Astrocyte of the hippocampus (primary cell): Measurements from ENCODE around the gene MBD3.
"Not testable (repeated sequence)": the region's sequence is repeated elsewhere in the genome, so short reads cannot be mapped to it uniquely, and the experiment has no call there.

Source experiments
- DNase-seq: peaks from one replicate; pipeline ENCODE4 v3.0.0; 2011; ENCODE audit warnings: low read depth, low spot score

The MBD3 gene

GRCh38 chr19:1592755-1593500, at the start of gene MBD3:
MBD3 (minus strand) TSS chr19:1592865; CDS start chr19:1592631, 234 bp downstream.
- peak; percentile 98 for DNase-seq

DNA sequence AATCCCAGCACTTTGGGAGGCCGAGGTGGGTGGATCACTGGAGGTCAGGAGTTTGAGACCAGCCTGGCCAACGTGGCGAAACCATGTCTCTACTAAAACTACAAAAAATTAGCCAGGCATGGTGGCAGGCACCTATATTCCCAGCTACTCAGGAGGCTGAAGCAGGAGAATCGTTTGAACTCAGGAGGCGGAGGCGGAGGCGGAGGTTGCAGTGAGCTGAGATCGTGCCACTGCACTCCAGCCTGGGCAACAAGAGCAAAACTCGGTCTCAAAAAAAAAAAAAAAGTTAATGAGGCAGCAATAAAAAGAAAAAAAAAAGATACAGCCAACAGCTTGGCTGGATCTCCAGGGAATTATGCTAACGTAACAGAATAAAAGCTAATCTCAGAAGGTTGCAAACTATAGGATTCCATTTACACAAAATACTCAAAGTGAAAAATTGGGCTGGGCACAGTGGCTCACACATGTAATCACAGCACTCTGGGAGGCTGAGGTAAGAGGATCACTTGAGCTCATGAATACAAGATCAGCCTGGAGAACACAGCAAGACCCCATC, 48.3 kb upstream of the MBD3 start:
- DNase-seq = not testable (repeated sequence)

- DNase-seq = no peak
These were observed 43.9 kb upstream of the MBD3 start for GRCh38 chr19:1636325-1637236.

GRCh38 chr19:1634938-1635243, 42.2 kb upstream of the MBD3 start:
- DNase-seq = no peak

DNA sequence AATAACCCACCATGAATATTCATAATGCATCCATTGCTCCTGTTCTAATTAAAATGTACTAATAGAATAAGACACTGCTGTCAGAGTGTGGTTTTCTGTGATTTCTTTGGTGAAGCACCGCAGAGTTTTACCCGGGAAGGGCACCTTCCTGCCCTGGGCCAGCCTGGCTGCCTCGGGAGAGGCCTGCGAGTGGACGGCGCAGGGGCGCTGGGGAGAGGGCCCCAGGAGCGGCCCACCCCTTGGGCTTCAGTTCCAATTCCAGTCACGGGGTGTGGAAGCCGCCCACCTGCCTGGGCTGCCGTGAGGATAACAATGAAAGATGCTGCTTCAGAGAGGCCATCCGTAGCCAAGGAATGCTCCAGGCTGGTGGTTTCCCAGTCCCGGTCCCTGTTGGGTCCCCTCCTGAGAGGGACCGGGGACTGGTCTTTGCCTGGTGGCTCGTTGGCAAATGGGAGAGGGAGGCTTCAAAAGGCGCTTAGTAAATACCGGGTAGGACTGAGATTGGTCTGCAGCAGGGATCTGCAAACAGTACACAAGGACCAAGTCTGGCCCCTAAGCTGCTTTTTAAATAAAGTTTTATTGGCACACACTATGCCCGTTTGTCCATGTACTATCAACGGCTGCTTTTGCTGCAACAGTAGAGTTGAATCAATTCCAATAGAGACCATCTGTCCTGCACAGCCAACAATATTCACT, 41.7 kb upstream of the MBD3 start:
- no peak for DNase-seq

DNA sequence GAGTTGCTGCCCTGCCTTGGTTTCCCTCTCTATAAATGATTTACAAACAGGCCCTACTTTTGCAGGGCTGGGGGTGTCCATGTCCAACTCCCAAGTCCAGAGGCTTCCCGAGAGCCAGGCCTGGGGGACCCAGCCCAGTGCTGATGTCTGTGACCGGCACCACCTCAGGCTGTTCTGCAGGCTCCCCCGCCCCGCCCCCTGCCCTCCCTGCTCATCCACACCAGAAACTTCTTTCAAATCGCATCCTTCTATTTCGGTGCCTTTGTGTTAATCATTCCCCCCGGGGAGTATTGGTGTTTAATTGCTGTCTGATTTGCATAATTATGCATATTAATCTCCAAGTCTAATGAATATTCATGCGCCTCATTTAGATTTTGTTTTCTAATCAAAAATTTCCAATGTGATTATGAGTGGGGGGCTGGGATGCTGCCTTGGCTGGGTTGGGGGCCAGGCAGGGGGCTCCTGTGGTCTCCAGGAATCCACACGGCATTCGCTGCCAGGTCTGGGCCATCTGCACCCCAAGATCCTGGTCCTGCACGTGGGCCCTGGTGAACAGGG, 40.7 kb upstream of the MBD3 start:
- DNase-seq = no peak

- DNase-seq = no peak
These were observed 40.0 kb upstream of the MBD3 start for GRCh38 chr19:1632462-1633268.

GRCh38 chr19:1631557-1632100, 39.0 kb upstream of the MBD3 start:
- DNase-seq = no peak

DNA sequence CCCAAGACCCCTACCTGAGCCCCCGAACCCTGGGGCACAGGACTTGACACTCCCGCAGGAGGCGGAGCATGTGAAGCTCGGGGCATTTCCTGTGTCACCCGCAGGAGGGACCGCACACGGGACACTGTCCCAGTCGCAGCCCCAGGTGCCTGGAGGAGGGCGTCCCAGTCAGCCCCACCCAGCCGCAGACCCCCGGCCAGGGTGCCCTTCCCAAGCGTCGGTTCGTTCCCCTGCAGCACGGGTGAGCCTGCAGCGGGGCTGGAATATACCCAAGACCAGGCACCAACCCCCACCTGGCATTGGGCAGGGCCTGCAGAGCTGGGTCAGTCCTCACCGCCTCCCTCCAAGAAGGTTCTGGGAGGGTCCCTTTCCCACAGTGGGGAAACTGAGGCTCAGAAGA, 38.1 kb upstream of the MBD3 start:
- DNase-seq = no peak

DNA sequence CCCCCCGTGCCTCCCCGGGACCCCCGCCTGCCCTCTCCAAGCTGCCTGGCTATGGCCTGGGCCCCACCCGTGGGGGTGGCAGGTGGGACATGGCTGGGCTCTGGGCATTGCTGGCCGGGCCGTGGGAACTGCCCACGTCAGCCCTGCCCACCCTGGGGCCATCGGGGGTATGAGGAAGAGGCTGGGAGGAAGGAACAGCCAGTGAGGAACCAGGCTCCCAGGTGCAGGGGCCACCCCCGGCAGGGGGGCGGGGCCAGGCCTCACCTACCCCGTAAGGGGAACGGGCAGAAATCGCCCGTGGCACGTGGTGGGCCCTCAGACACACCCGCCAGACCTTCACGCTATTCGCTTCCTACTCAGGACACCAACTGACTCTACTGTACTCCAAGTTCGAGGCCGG, 37.3 kb upstream of the MBD3 start:
- no peak for DNase-seq

- no peak for DNase-seq
These were observed 36.7 kb upstream of the MBD3 start for GRCh38 chr19:1629256-1629808.

GRCh38 chr19:1627194-1627593, 34.5 kb upstream of the MBD3 start:
- no peak for DNase-seq

GRCh38 chr19:1626417-1627010, 33.8 kb upstream of the MBD3 start:
- DNase-seq = peak; percentile 28

- DNase-seq = peak; percentile 65
These were observed 31.8 kb upstream of the MBD3 start for GRCh38 chr19:1624458-1624857.

DNA sequence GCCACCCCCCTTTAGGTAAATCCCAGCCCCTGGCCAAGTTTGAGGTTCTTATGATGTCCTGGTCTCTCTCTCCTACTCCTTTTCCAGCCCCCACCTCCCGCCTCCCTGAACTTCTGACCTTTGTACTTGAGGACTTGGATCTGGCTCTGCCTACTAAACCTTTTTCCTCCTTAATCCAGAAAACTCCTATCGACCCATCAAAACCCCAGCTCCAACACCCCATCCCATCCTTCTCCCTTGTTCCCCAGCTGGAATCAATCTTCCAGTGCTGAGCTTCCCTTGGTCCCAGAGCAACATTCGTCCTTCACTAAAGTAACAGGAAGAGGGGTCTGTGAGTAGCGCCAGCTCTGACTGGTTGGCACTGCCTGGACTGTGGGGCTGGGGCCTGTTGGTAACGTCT, 29.9 kb upstream of the MBD3 start:
- no peak for DNase-seq

DNA sequence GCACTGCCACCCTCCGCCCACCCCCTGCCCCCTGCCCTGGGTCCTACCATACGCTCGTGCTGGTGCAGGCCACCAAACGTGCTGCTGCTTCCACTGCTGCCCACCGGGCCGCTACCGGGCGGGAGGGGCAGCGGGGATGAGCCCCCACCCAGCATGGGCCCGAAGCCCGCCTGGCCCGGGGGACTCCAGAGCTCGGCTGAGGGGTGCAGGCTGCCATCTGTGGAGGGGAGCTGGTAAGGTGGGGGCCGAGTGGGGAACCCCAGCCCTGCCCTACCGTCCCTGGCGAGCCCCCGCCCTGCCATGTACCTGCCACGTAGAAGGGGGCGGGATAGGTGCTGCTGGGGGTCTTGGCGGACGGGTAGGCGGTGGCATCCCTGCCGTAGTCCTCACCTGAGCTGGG, 29.3 kb upstream of the MBD3 start:
- no peak for DNase-seq

- no peak for DNase-seq
These were observed 28.9 kb upstream of the MBD3 start for GRCh38 chr19:1621574-1621973.

GRCh38 chr19:1621021-1621420, 28.4 kb upstream of the MBD3 start:
- DNase-seq = no peak

- DNase-seq = no peak
These were observed 27.8 kb upstream of the MBD3 start for GRCh38 chr19:1620502-1620901.

GRCh38 chr19:1619703-1620102, 27.0 kb upstream of the MBD3 start:
- no peak for DNase-seq
